B cell (primary cell): ENCODE data around the gene GAPVD1. TPM values are rescaled to one million over a fixed set of nuclear protein-coding genes. Genes with fewer than 3 reads are reported as not detected.

Experiments used
- ATAC-seq: fragments of 200-7000 bp; cut with Tn5 transposase; one replicate; pipeline ENCODE4 v1.10.0; 2021; ENCODE audit warnings: low read depth, mild to moderate bottlenecking, moderate number of reproducible peaks, moderate library complexity
- CTCF ChIA-PET: fragments of 350-600 bp; sonication (Branson Sonifier 250); formaldehyde crosslinking; loops from one replicate; lab custom pipeline; 2021; ENCODE audit warnings: antibody characterized with exemption, inconsistent platforms; lab: Charles Lee
- POLR2A ChIA-PET: fragments of 350-600 bp; sonication (Branson Sonifier 250); formaldehyde crosslinking; loops from one replicate; lab custom pipeline; 2021; ENCODE audit warnings: antibody characterized with exemption; lab: Charles Lee
- DNase-seq: peaks from one replicate; pipeline ENCODE4 v3.0.0; 2013
- H2AFZ ChIP-seq: 2 replicates; pipeline ENCODE4 v1.6.1; 2012; ENCODE audit warnings: mild to moderate bottlenecking, low read depth, low read length; ENCODE audit not compliant: insufficient read depth, poor library complexity, severe bottlenecking
- H3K27ac ChIP-seq, 2 donors: 1 replicate in 1 of 2; 2 replicates in 1 of 2; pipeline ENCODE4 v1.5.1; 2012 to 2013; ENCODE audit warnings: low read length in 2 of 2, mild to moderate bottlenecking in 2 of 2, moderate library complexity in 1 of 2
- H3K27me3 ChIP-seq, 4 experiments: fragments of 200-600 bp in 1 of 4; sonication (generic) in 1 of 4; replicated peaks in 1 of 4; 1 replicate in 2 of 4; 2 replicates in 2 of 4; pipeline versions ENCODE4 v1.6.1 to v1.7.0; 2013 to 2016; ENCODE audit warnings: low read length in 3 of 4, mild to moderate bottlenecking in 2 of 4, mixed read lengths in 1 of 4, moderate library complexity in 1 of 4; ENCODE audit not compliant: insufficient read depth in 4 of 4, control insufficient read depth in 3 of 4; ENCODE audit errors: control extremely low read depth in 1 of 4
- H3K36me3 ChIP-seq, 2 experiments: replicated peaks in 1 of 2; 1 replicate in 1 of 2; 2 replicates in 1 of 2; pipeline versions ENCODE4 v1.6.1 to v1.7.1; 2013; ENCODE audit warnings: low read length in 1 of 2; ENCODE audit not compliant: insufficient read depth in 2 of 2, control insufficient read depth in 1 of 2; ENCODE audit errors: control extremely low read depth in 1 of 2, extremely low read depth in 1 of 2
- H3K4me1 ChIP-seq, 2 donors: fragments of 200-600 bp in 1 of 2; sonication (generic) in 1 of 2; 1 replicate in 1 of 2; 2 replicates in 1 of 2; pipeline versions ENCODE4 v1.5.1 to v1.6.1; 2013 to 2017; ENCODE audit warnings: low read length in 2 of 2; ENCODE audit not compliant: control insufficient read depth in 2 of 2, insufficient read depth in 2 of 2
- H3K4me2 ChIP-seq: replicated peaks from 2 replicates; pipeline ENCODE3; 2012; ENCODE audit warnings: mild to moderate bottlenecking, low read depth, low read length; ENCODE audit not compliant: poor library complexity, severe bottlenecking
- H3K4me3 ChIP-seq, 5 experiments: fragments of 200-600 bp in 1 of 5; sonication (generic) in 1 of 5; 1 replicate in 3 of 5; 2 replicates in 2 of 5; pipeline versions ENCODE4 v1.5.1 to v1.7.0; 2011 to 2016; ENCODE audit warnings: low read length in 4 of 5, mild to moderate bottlenecking in 4 of 5, low read depth in 2 of 5, control low read depth in 1 of 5, moderate library complexity in 1 of 5; ENCODE audit not compliant: insufficient read depth in 1 of 5; ENCODE audit errors: control extremely low read depth in 1 of 5, extremely low read depth in 1 of 5
- H3K79me2 ChIP-seq: fragments of 200-600 bp; sonication (generic); one replicate; pipeline ENCODE4 v1.6.0; 2016; ENCODE audit warnings: low read length; ENCODE audit not compliant: control insufficient read depth, insufficient read depth
- H3K9ac ChIP-seq: fragments of 200-600 bp; sonication (generic); 2 replicates; pipeline ENCODE4 v1.6.1; 2017; ENCODE audit warnings: mild to moderate bottlenecking, low read length, moderate library complexity
- H3K9me3 ChIP-seq, 3 donors: one replicate each; pipeline versions ENCODE4 v1.6.1 to v1.7.1; 2013; ENCODE audit warnings: low read length in 2 of 3; ENCODE audit not compliant: control insufficient read depth in 2 of 3, insufficient read depth in 1 of 3; ENCODE audit errors: control extremely low read depth in 1 of 3
- H4K20me1 ChIP-seq: 2 replicates; pipeline ENCODE4 v1.6.0; 2012; ENCODE audit warnings: mild to moderate bottlenecking, low read length; ENCODE audit not compliant: insufficient read depth, control insufficient read depth, poor library complexity, severe bottlenecking
- H3K27ac Mint-ChIP-seq: one replicate; pipeline ENCODE4 v1.8.0; 2021; ENCODE audit warnings: mixed read lengths
- H3K27me3 Mint-ChIP-seq: one replicate; pipeline ENCODE4 v1.8.0; 2021; ENCODE audit warnings: mixed read lengths
- H3K4me1 Mint-ChIP-seq: one replicate; pipeline ENCODE4 v1.8.0; 2021; ENCODE audit warnings: mixed read lengths
- H3K4me3 Mint-ChIP-seq: one replicate; pipeline ENCODE4 v1.8.0; 2021; ENCODE audit warnings: mixed read lengths
- H3K9me3 Mint-ChIP-seq: one replicate; pipeline ENCODE4 v1.8.0; 2022; ENCODE audit warnings: mixed read lengths; ENCODE audit not compliant: insufficient read depth
- CTCF ChIP-seq: fragments of 200-600 bp; IDR thresholded peaks from one replicate; pipeline ENCODE4 v1.8.0; 2022; ENCODE audit warnings: antibody characterized with exemption, mild to moderate bottlenecking
- EZH2 ChIP-seq: IDR thresholded peaks from 2 replicates; pipeline ENCODE4 v1.6.1; 2012; ENCODE audit warnings: borderline replicate concordance, low read depth, mild to moderate bottlenecking, moderate library complexity, low read length; ENCODE audit not compliant: insufficient read depth, poor library complexity, severe bottlenecking
- WGBS: methylation state at CpG from one replicate; pipeline ENCODE4 v1.1.5; 2013; ENCODE audit warnings: missing lambda C conversion rate; ENCODE audit not compliant: insufficient coverage; 5-methylcytosine and 5-hydroxymethylcytosine counted together
- intact Hi-C: fragments of 100-400 bp; cut with micrococcal nuclease; formaldehyde crosslinking; loops from one replicate; pipeline ENCODE4 v1.10.0; 2022
- polyA plus RNA-seq: library from polyadenylated mRNA; depleted of rRNA; stranded (reverse); fragments of >200 nt; gene quantifications from 2 replicates; pipeline ENCODE4 v1.2.3, GENCODE V29; 2012
- total RNA-seq, 2 donors: library from RNA; stranded (reverse); fragments of 120-200 nt in 1 of 2; gene quantifications; 1 replicate in 1 of 2; 2 replicates in 1 of 2; pipeline versions ENCODE4 v1.2.3 to v1.2.4, GENCODE V29; 2013 to 2022

Gene GAPVD1
- total and polyA plus RNA-seq, 2 donors (not counting 1 experiment from before 2014, with no cell fraction given): 11.8 to 61.2 TPM

- H3K79me2 ChIP-seq: peaks cover 23% of the 10 kb centered on the region
- intact Hi-C loops: loop anchor here (5.0 kb wide), 1 partner anchor 382 kb away; the partner anchor contains the start of genes ARPC5L and RPL35
- no peaks in the 10 kb centered on the region for H3K9me3 Mint-ChIP-seq
- no peak overlapping the region for H3K27ac ChIP-seq
- H3K27me3 ChIP-seq: no peaks in the 10 kb centered on the region
- H3K27ac Mint-ChIP-seq: no peak overlapping the region
- no peak overlapping the region for H3K4me2 ChIP-seq
- no peak overlapping the region for H3K9ac ChIP-seq
- H2AFZ ChIP-seq: no peak overlapping the region
- no peak overlapping the region for H3K4me3 ChIP-seq
- peaks cover 26% of the 10 kb centered on the region for H3K4me1 Mint-ChIP-seq
- peaks cover 10 to 18% of the 10 kb centered on the region in 2 donors for H3K4me1 ChIP-seq
- peaks cover 10% of the 10 kb centered on the region for H4K20me1 ChIP-seq
- H3K27me3 Mint-ChIP-seq: no peaks in the 10 kb centered on the region
- DNase-seq: no peak
- TF ChIP-seq CTCF (no peak), EZH2 (no peak)
- ChIA-PET POLR2A (no interaction called here), CTCF (interaction anchor here (0.6 to 2.0 kb wide), 2 partner anchors 8 to 18 kb away, joined by 4 to 8 read pairs; partner anchors contain the start of gene GAPVD1)
- no peaks in the 10 kb centered on the region for H3K9me3 ChIP-seq
- 98% methylated on average over 6 of the region's 15 CpGs for WGBS
- no peak for ATAC-seq
- no peak overlapping the region for H3K4me3 Mint-ChIP-seq
- H3K36me3 ChIP-seq: peaks cover 3 to 10% of the 10 kb centered on the region in 2 experiments
Observed at GRCh38 chr9:125243792-125244260, 17.8 kb upstream of the GAPVD1 start.

GRCh38 chr9:125246261-125246667 is 15.4 kb upstream of the GAPVD1 start:
- TF ChIP-seq EZH2 (no peak), CTCF (no peak)
- 61% methylated on average over 2 of the region's 6 CpGs for WGBS
- H3K4me2 ChIP-seq: no peak overlapping the region
- peaks cover 6 to 9% of the 10 kb centered on the region in 2 donors for H3K4me1 ChIP-seq
- ChIA-PET POLR2A (no interaction called here), CTCF (no interaction called here)
- no peak overlapping the region for H2AFZ ChIP-seq
- H3K9ac ChIP-seq: no peak overlapping the region
- H3K27ac Mint-ChIP-seq: no peak overlapping the region
- no peak overlapping the region for H3K27ac ChIP-seq
- H4K20me1 ChIP-seq: no peaks in the 10 kb centered on the region
- no peaks in the 10 kb centered on the region for H3K36me3 ChIP-seq
- no peak overlapping the region for H3K4me3 Mint-ChIP-seq
- no peaks in the 10 kb centered on the region for H3K27me3 Mint-ChIP-seq
- H3K27me3 ChIP-seq: no peaks in the 10 kb centered on the region
- intact Hi-C loops: no loop called here
- H3K9me3 Mint-ChIP-seq: no peaks in the 10 kb centered on the region
- H3K79me2 ChIP-seq: no peaks in the 10 kb centered on the region
- H3K4me1 Mint-ChIP-seq: peaks cover 8% of the 10 kb centered on the region
- DNase-seq (no peak), ATAC-seq (no peak)
- H3K9me3 ChIP-seq: no peaks in the 10 kb centered on the region
- H3K4me3 ChIP-seq: no peak overlapping the region
